HepG2 (cell line): Measurements from ENCODE around the gene FIZ1. TPM values are rescaled to one million over a fixed set of nuclear protein-coding genes. Genes with fewer than 3 reads are reported as not detected.
A peak's percentile ranks its signal among the peaks of the same experiment; 100 is the strongest.

Experiments used
- HMG20A ChIP-seq: IDR thresholded peaks from 2 replicates; pipeline ENCODE4 v1.6.1; 2016; ENCODE audit warnings: borderline replicate concordance
- PATZ1 ChIP-seq: sonication (generic); formaldehyde crosslinking; IDR thresholded peaks from 2 replicates; pipeline ENCODE4 v1.4.0; 2020; ENCODE audit warnings: missing genetic modification reagents
- PHF20 ChIP-seq: sonication (generic); formaldehyde crosslinking; IDR thresholded peaks from 2 replicates; pipeline ENCODE4 v1.5.0; 2020; ENCODE audit warnings: mild to moderate bottlenecking, missing genetic modification reagents
- REPIN1 ChIP-seq: sonication (generic); formaldehyde crosslinking; IDR thresholded peaks from 2 replicates; pipeline ENCODE4 v1.8.0; 2022; ENCODE audit warnings: missing genetic modification reagents, low read depth, mild to moderate bottlenecking, borderline replicate concordance
- SP4 ChIP-seq: sonication (generic); formaldehyde crosslinking; IDR thresholded peaks from 2 replicates; pipeline ENCODE4 v1.8.1; 2023; ENCODE audit warnings: mild to moderate bottlenecking, missing genetic modification reagents
- STAT6 ChIP-seq: sonication (generic); formaldehyde crosslinking; IDR thresholded peaks from 2 replicates; pipeline ENCODE4 v1.4.0; 2020; ENCODE audit warnings: missing genetic modification reagents, mild to moderate bottlenecking, borderline replicate concordance
- TMF1 ChIP-seq: sonication (generic); formaldehyde crosslinking; IDR thresholded peaks from 2 replicates; pipeline ENCODE4 v1.8.1; 2022; ENCODE audit warnings: low read depth, missing genetic modification reagents
- ZHX2 ChIP-seq, 2 experiments: sonication (generic) in 1 of 2; formaldehyde crosslinking in 1 of 2; IDR thresholded peaks; 2 replicates each; pipeline versions ENCODE4 v1.6.1 to v1.9.0; 2014 to 2022; ENCODE audit warnings: antibody characterized with exemption in 1 of 2, borderline replicate concordance in 1 of 2, inconsistent platforms in 1 of 2, low read depth in 1 of 2, missing genetic modification reagents in 1 of 2
- ZNF687 ChIP-seq: sonication (generic); formaldehyde crosslinking; IDR thresholded peaks from 2 replicates; pipeline ENCODE4 v1.5.1; 2020; ENCODE audit warnings: mild to moderate bottlenecking, missing genetic modification reagents, moderate library complexity
- polyA plus RNA-seq, 8 experiments: library from polyadenylated mRNA; depleted of rRNA in 3 of 8; stranded (reverse) in 7 of 8; unstranded in 1 of 8; fragments of >200 nt; fragmentation: Illumina TruSeq in 4 of 8; extraction: Trizol in 4 of 8; gene quantifications; 2 replicates each; pipeline versions ENCODE4 v1.2.1 to v1.2.3, GENCODE V29; 2011 to 2016; ENCODE audit warnings: low read depth in 4 of 8, missing spikeins in 1 of 8, mixed read lengths in 1 of 8; ENCODE audit not compliant: insufficient read depth in 1 of 8
- total RNA-seq, 5 experiments: library from RNA; depleted of rRNA; stranded (reverse); fragments of >200 nt; fragmentation: Illumina TruSeq; extraction: Trizol; gene quantifications; 2 replicates each; pipeline ENCODE4 v1.2.3, GENCODE V29; 2016; ENCODE audit warnings: low read depth in 1 of 5

The FIZ1 gene
- total and polyA plus RNA-seq, 2 of the 13 experiments (the other 11 are each of a cell fraction or from before 2014, with no cell fraction given): 3.6 to 5.9 TPM

- peak; percentile 81; the same call in 1 of the 2 replicates for TF ChIP-seq ZNF687 (CRISPR knock-in tag)
- no peak for TF ChIP-seq STAT6 (CRISPR knock-in tag)
- TF ChIP-seq HMG20A (CRISPR knock-in tag): no peak
- TF ChIP-seq PHF20 (CRISPR knock-in tag): no peak
- TF ChIP-seq SP4 (CRISPR knock-in tag): peak; percentile 17; the same call in 1 of the 2 replicates
- TF ChIP-seq REPIN1 (CRISPR knock-in tag): no peak
- no peak for TF ChIP-seq ZHX2 (IDR thresholded peaks at IDR 0.05; ENCODE audit: low read depth)
- TF ChIP-seq ZHX2 (CRISPR knock-in tag; IDR thresholded peaks at IDR 0.05; ENCODE audit: borderline replicate concordance): no peak
- 0 out of 2 replicates have a peak, but pooled peaks have one; percentile 7 for TF ChIP-seq PATZ1 (CRISPR knock-in tag)
- 0 out of 2 replicates have a peak, but pooled peaks have one; percentile 14 for TF ChIP-seq TMF1
These were observed 43.1 kb upstream of the FIZ1 start (continued) for GRCh38 chr19:55642153-55643002.
